OCI-LY7 (cell line): ENCODE measurements around the gene DENND2A.

ENCODE experiments used
- CTCF ChIP-seq: fragments of 200-600 bp; sonication (generic); conservative IDR thresholded peaks from 2 replicates; pipeline ENCODE4 v1.5.1; 2014; ENCODE audit warnings: mild to moderate bottlenecking, antibody characterized with exemption, low read length, moderate library complexity, mixed read lengths
- EZH2phosphoT487 ChIP-seq: fragments of 200-600 bp; sonication (generic); IDR thresholded peaks from 2 replicates; pipeline ENCODE4 v1.6.1; 2018; ENCODE audit warnings: low read depth, borderline replicate concordance, mild to moderate bottlenecking, mixed run types, antibody characterized with exemption, low read length, moderate library complexity, mixed read lengths

GRCh38 chr7:140681766-140682165 is 41.2 kb upstream of the DENND2A start:
- TF ChIP-seq CTCF, result no peak
- no peak for TF ChIP-seq EZH2phosphoT487
